SK-N-MC (cell line): ENCODE results near the gene TDRD15.

Experiments used
- EZH2 ChIP-seq: fragments of 200-600 bp; sonication (generic); IDR thresholded peaks from one replicate; pipeline ENCODE4 v1.6.1; 2017; ENCODE audit warnings: antibody characterized with exemption
- POLR2AphosphoS5 ChIP-seq: IDR thresholded peaks from 2 replicates; pipeline ENCODE4 v1.6.1; 2012; ENCODE audit warnings: mild to moderate bottlenecking, low read depth, low read length, borderline replicate concordance

DNA sequence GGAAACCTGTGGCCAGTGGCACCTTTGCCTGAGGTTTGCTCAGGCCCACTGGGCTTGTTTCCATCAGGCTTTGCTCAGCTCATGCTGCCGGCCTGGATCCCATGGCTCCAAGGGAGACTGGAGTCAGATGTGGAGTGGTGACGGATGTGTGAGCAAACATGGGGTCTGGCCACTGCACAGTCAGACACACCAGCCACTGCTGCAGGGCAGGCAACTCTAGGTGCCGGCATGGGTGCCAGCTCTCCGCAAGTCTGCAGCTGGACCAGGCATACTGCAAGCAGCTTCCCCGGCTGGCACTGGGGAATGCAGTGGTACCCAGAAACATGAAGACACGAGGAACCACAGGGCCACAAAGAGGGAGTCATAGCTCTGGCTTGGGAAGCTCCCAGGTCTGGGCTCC, 37.4 kb downstream of the TDRD15 start:
- TF ChIP-seq POLR2AphosphoS5: no peak
- no peak for TF ChIP-seq EZH2
